GM18951 (cell line): ENCODE data around the gene VSIR.

ENCODE experiments used
- POLR2A ChIP-seq: IDR thresholded peaks from 4 replicates; pipeline ENCODE4 v1.6.1; 2011; ENCODE audit warnings: mild to moderate bottlenecking; ENCODE audit not compliant: insufficient read length, insufficient read depth; ENCODE audit errors: extremely low read depth
- in situ Hi-C: fragments of 300-500 bp; cut with MboI; formaldehyde crosslinking; loops from one replicate; pipeline ENCODE4 v1.12.0; 2022; ENCODE audit warnings: low sequenced_read_pairs, mixed read lengths, inconsistent platforms; ENCODE audit not compliant: unreplicated experiment

Gene VSIR

GRCh38 chr10:71715026-71715425 is 58.3 kb downstream of the VSIR start:
- in situ Hi-C loops: no loop called here

GRCh38 chr10:71714592-71714991 is 58.7 kb downstream of the VSIR start:
- no peak for TF ChIP-seq POLR2A
- in situ Hi-C loops: no loop called here

More at GRCh38 chr10:71715026-71715425, 58.3 kb downstream of the VSIR start:
- no peak for TF ChIP-seq POLR2A

- in situ Hi-C loops: no loop called here
- no peak for TF ChIP-seq POLR2A
These were observed 59.3 kb downstream of the VSIR start for GRCh38 chr10:71714031-71714410.

GRCh38 chr10:71713135-71714030 is 59.9 kb downstream of the VSIR start:
- TF ChIP-seq POLR2A: no peak
- in situ Hi-C loops: no loop called here

DNA sequence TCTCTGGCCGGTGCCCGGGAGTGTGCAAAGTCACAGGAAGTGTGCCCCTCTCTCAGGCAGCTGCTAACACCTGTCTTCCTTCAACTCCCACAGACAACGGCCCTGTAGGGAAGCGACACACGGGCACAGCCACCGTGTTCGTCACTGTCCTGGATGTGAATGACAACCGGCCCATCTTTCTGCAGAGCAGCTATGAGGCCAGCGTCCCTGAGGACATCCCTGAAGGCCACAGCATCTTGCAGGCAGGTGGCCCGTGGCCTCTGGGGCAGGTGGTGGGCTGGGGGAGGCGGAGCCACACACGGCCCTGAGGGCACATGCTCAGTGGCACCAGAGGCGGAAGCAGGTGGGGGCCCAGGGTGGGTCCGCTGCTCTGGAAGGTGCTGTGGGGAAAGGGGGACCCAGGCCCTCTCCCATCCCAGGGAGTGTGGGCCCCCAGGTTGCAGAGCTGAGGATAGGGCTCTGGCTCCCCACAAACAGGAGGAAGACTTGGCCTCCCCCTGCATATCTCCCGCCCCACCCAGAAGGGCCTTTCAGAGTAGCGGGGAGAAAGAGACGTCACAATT is 60.7 kb downstream of the VSIR start:
- no peak for TF ChIP-seq POLR2A

GRCh38 chr10:71712170-71712569 is 61.1 kb downstream of the VSIR start:
- in situ Hi-C loops: no loop called here
- no peak for TF ChIP-seq POLR2A

More for the DNA sequence above, 60.7 kb downstream of the VSIR start:
- in situ Hi-C loops: no loop called here

GRCh38 chr10:71711052-71711623 is 62.2 kb downstream of the VSIR start:
- no peak for TF ChIP-seq POLR2A
- in situ Hi-C loops: no loop called here

DNA sequence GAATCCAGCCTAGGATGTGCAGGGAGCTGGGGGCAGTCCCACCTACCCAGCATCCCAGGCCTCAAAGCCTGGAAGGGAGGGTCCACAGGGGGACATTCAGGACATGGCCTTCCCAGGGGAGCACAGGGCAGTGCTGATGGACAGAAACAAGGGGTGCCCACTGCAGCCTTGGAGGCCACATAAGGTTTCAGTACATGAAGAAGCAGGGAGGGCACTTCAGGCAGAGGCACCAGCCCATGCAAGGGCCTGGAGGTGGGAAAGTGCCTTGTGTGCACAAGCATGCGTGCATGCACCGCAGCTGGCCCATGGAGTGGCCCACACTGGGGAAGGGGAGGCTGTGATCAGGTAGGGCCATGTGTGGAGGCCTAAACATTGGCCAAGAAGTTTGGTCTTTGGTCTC is 62.8 kb downstream of the VSIR start:
- no peak for TF ChIP-seq POLR2A
- in situ Hi-C loops: no loop called here

DNA sequence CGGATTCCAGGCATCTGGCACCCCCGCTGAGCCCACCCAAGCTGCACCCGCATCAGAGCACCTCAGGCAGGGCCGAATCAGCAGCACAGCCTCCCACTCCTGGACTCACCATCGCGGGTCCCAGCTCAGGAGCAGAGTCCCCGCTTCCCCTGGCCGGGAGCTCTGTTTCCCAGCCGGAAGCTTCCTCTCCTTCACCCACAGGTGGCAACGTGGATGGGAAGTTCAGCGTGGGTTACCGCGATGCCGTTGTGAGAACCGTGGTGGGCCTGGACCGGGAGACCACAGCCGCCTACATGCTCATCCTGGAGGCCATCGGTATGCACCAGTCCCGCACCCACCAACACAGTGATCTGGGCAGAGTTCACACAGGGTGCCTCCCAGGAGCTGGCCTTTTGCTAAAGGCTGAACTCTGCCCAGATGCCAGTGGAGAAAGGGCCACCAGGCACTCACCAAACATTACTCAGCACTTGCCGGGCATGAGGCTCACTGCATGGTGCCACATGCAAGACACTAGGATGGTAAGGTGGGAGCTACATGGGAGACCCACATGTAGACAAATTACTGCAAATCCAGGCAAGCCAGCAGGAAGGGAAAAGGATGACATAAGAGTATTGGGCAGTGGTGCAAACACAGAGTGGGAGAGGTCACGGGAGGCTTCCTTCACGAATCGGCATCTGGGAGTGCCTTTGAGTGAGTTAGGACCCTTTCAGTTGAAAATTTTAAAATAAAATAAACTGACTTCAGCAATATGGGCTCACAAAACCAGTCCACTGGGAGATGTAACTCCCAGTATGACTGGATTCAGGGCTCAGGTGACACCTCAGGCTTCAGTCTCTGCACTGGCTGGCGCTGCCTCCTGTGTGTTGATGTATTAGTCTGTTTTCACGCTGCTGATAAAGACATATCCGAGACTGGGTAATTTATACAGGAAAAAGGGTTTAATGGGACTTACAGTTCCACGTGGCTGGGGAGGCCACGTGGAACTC is 64.1 kb downstream of the VSIR start:
- no peak for TF ChIP-seq POLR2A
- in situ Hi-C loops: no loop called here

- in situ Hi-C loops: no loop called here
- TF ChIP-seq POLR2A: no peak
These were observed 65.0 kb downstream of the VSIR start for GRCh38 chr10:71708301-71708703.

DNA sequence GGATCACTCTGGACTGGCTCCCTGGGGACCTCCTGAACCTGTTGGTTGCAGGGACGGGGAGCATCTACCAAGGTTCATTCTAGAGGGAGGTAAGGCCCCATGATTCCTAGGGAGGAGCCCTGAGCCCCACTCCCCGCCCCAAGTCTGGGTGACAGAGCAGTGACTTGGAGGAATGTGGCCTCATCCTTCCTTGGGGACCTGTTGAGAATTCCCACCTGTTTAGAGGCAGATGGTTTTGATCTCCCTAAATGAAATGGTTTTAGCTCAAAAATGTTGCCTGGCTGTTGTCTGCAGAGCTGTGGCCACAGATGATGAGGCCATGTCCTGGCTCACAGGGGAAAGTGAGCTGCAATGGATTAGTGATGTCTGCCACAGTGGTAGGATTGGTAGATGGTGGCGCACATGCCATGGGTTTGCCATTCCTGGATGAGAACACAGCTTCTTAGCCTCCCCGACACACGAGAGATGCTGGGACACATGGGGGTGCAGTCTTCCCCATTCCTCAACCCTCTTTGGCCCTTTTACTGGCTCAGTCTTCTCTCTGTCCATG is 66.0 kb downstream of the VSIR start:
- no peak for TF ChIP-seq POLR2A
- in situ Hi-C loops: no loop called here
